ENCODE measurements around the gene HOXB5. TPM values are rescaled to one million over a fixed set of nuclear protein-coding genes. Genes with fewer than 3 reads are reported as not detected.

HOXB5 gene
- total RNA-seq, 4 donors from 2014 or later = 0.15 to 0.55 TPM; not detected in 2

- no peak for TF ChIP-seq CTCF (IDR thresholded peaks at IDR 0.05)
- H3K4me3 ChIP-seq (ENCODE audit: low read depth, poor library complexity, severe bottlenecking) = peak overlapping the region; percentile 17
- WGBS, 2 donors = 1% methylated on average over 52 to 54 of the region's 69 CpGs
- no peak for DNase-seq (ENCODE audit: low spot score in 2 of 2)
- intact Hi-C loops (cut with DNase I; ENCODE audit: low total_unique reads) = no loop called here
Measured at GRCh38 chr17:48625495-48626244, 32.1 kb upstream of the HOXB5 start.

GRCh38 chr17:48624544-48625494 lies 31.2 kb upstream of the HOXB5 start:
- intact Hi-C loops (cut with DNase I; ENCODE audit: low total_unique reads) = no loop called here
- DNase-seq (ENCODE audit: low spot score in 2 of 2) = no peak
- TF ChIP-seq POLR2A (IDR thresholded peaks at IDR 0.05) (no peak), CTCF (IDR thresholded peaks at IDR 0.05) (no peak)
- 2 to 4% methylated on average over 55 to 61 of the region's 66 CpGs for WGBS, 2 donors
- peak overlapping the region; percentile 17 for H3K4me3 ChIP-seq (ENCODE audit: low read depth, poor library complexity, severe bottlenecking)

GRCh38 chr17:48624118-48624517 lies 30.5 kb upstream of the HOXB5 start:
- intact Hi-C loops (cut with DNase I; ENCODE audit: low total_unique reads) = no loop called here
- 39 to 43% methylated on average over 5 of the region's 5 CpGs for WGBS, 2 donors
- TF ChIP-seq POLR2A (IDR thresholded peaks at IDR 0.05) (no peak), CTCF (IDR thresholded peaks at IDR 0.05) (no peak)
- H3K4me3 ChIP-seq (ENCODE audit: low read depth, poor library complexity, severe bottlenecking) = no peak overlapping the region
- DNase-seq (ENCODE audit: low spot score in 2 of 2) = no peak

GRCh38 chr17:48623583-48623982 lies 30.0 kb upstream of the HOXB5 start:
- WGBS, 2 donors = 47 to 48% methylated on average over 4 of the region's 4 CpGs
- TF ChIP-seq POLR2A (IDR thresholded peaks at IDR 0.05) (no peak), CTCF (IDR thresholded peaks at IDR 0.05) (no peak)
- DNase-seq (ENCODE audit: low spot score in 2 of 2) = no peak
- intact Hi-C loops (cut with DNase I; ENCODE audit: low total_unique reads) = no loop called here
- no peak overlapping the region for H3K4me3 ChIP-seq (ENCODE audit: low read depth, poor library complexity, severe bottlenecking)

GRCh38 chr17:48622857-48623256 lies 29.3 kb upstream of the HOXB5 start:
- intact Hi-C loops (cut with DNase I; ENCODE audit: low total_unique reads) = no loop called here
- DNase-seq (ENCODE audit: low spot score in 2 of 2) = no peak
- no peak for TF ChIP-seq CTCF (IDR thresholded peaks at IDR 0.05)
- no peak for TF ChIP-seq POLR2A (IDR thresholded peaks at IDR 0.05)
- no peak overlapping the region for H3K4me3 ChIP-seq (ENCODE audit: low read depth, poor library complexity, severe bottlenecking)
- WGBS, 2 donors = 50 to 71% methylated on average over 11 of the region's 11 CpGs
